Esophagus muscularis mucosa (tissue), 4 donors: Measurements from ENCODE around the gene MCF2L. TPM values are rescaled to one million over a fixed set of nuclear protein-coding genes. Genes with fewer than 3 reads are reported as not detected.

Experiments
- DNase-seq: peaks from one replicate; pipeline ENCODE4 v3.0.0-alpha.2; 2017; ENCODE audit errors: extremely low spot score
- H3K27ac ChIP-seq, 4 donors: fragments of 200-600 bp; sonication (generic); replicated peaks in 1 of 4; 1 replicate in 3 of 4; 2 replicates in 1 of 4; pipeline ENCODE4 v1.5.1; 2016 to 2019; ENCODE audit warnings: mild to moderate bottlenecking in 1 of 4
- H3K27me3 ChIP-seq, 4 donors: fragments of 200-600 bp; sonication (generic); one replicate each; pipeline versions ENCODE4 v1.5.1 to v1.6.0; 2016 to 2019
- H3K36me3 ChIP-seq, 4 donors: fragments of 200-600 bp; sonication (generic); one replicate each; pipeline ENCODE4 v1.5.1; 2016 to 2019
- H3K4me1 ChIP-seq, 4 donors: fragments of 200-600 bp; sonication (generic); one replicate each; pipeline ENCODE4 v1.5.1; 2016 to 2019
- H3K4me3 ChIP-seq, 4 donors: fragments of 200-600 bp; sonication (generic); 1 replicate in 2 of 4; 2 replicates in 2 of 4; pipeline ENCODE4 v1.5.1; 2016 to 2019; ENCODE audit warnings: mild to moderate bottlenecking in 4 of 4, moderate library complexity in 1 of 4
- H3K9me3 ChIP-seq, 4 donors: fragments of 200-600 bp; sonication (generic); 1 replicate in 3 of 4; 2 replicates in 1 of 4; pipeline ENCODE4 v1.5.1; 2016 to 2019
- CTCF ChIP-seq, 3 experiments: fragments of 200-600 bp in 2 of 3; fragments of 450-650 bp in 1 of 3; sonication (generic) in 2 of 3; IDR thresholded peaks; one replicate each; pipeline ENCODE4 v1.5.1; 2017 to 2019; ENCODE audit warnings: antibody characterized with exemption in 3 of 3, mild to moderate bottlenecking in 2 of 3, moderate library complexity in 1 of 3
- EP300 ChIP-seq: sonication (generic); formaldehyde crosslinking; IDR thresholded peaks from one replicate; pipeline ENCODE4 v1.6.1; 2017; ENCODE audit warnings: antibody characterized with exemption
- POLR2A ChIP-seq: fragments of 450-650 bp; IDR thresholded peaks from one replicate; pipeline ENCODE4 v1.6.1; 2017; ENCODE audit warnings: antibody characterized with exemption, moderate library complexity, mild to moderate bottlenecking, low read depth
- POLR2AphosphoS5 ChIP-seq, 2 donors: sonication (generic); formaldehyde crosslinking; IDR thresholded peaks; one replicate each; pipeline ENCODE4 v1.6.1; 2017; ENCODE audit warnings: antibody characterized with exemption in 2 of 2
- WGBS: methylation state at CpG from one replicate; pipeline ENCODE4 v1.1.5; 2018; 5-methylcytosine and 5-hydroxymethylcytosine counted together
- intact Hi-C: fragments of 100-400 bp; cut with DNase I; formaldehyde crosslinking; loops from one replicate; pipeline ENCODE4 v1.15.1; 2023
- total RNA-seq, 4 donors: library from RNA; depleted of rRNA; stranded (reverse); fragments of >200 nt; gene quantifications; one replicate each; pipeline versions ENCODE4 v1.1.0 to v1.2.1, GENCODE V29; 2016

The MCF2L gene
- total RNA-seq, 4 donors from 2014 or later = 14.5 to 38.6 (median 26.7) TPM

- H3K4me1 ChIP-seq = no peaks in the 10 kb centered on the region
- DNase-seq = no peak
- peaks cover 0 to 86% (median 17%) of the 10 kb centered on the region in 4 donors for H3K36me3 ChIP-seq
- intact Hi-C loops = no loop called here
- WGBS = 85% methylated on average over 21 of the region's 25 CpGs
- no peak overlapping the region for H3K4me3 ChIP-seq
- H3K9me3 ChIP-seq = no peaks in the 10 kb centered on the region
- peaks cover 0 to 51% (median 0%) of the 10 kb centered on the region in 4 donors for H3K27me3 ChIP-seq
- no peak overlapping the region for H3K27ac ChIP-seq
- TF ChIP-seq CTCF (IDR thresholded peaks at IDR 0.05) (no peak), POLR2AphosphoS5 (IDR thresholded peaks at IDR 0.05) (no peak), EP300 (no peak), POLR2A (no peak)
These were observed 124.0 kb downstream of the MCF2L start for GRCh38 chr13:113092776-113093579.

GRCh38 chr13:113093580-113094409 lies 124.8 kb downstream of the MCF2L start:
- Histone ChIP-seq H3K27ac (no peak overlapping the region), H3K4me3 (no peak overlapping the region), H3K9me3 (no peaks in the 10 kb centered on the region), H3K27me3 (peaks cover 0 to 45% (median 0%) of the 10 kb centered on the region in 4 donors), H3K4me1 (no peaks in the 10 kb centered on the region), H3K36me3 (peaks cover 0 to 85% (median 13%) of the 10 kb centered on the region in 4 donors)
- DNase-seq = no peak
- TF ChIP-seq CTCF (IDR thresholded peaks at IDR 0.05) (no peak), EP300 (no peak), POLR2AphosphoS5 (IDR thresholded peaks at IDR 0.05) (no peak), POLR2A (no peak)
- 79% methylated on average over 13 of the region's 29 CpGs for WGBS
- intact Hi-C loops = no loop called here

- peaks cover 0 to 80% (median 13%) of the 10 kb centered on the region in 4 donors for H3K36me3 ChIP-seq
- no peaks in the 10 kb centered on the region for H3K9me3 ChIP-seq
- DNase-seq = no peak
- 92% methylated on average over 2 of the region's 14 CpGs for WGBS
- intact Hi-C loops = no loop called here
- H3K27ac ChIP-seq = no peak overlapping the region
- peaks cover 0 to 44% (median 0%) of the 10 kb centered on the region in 4 donors for H3K27me3 ChIP-seq
- H3K4me3 ChIP-seq = no peak overlapping the region
- TF ChIP-seq POLR2AphosphoS5 (IDR thresholded peaks at IDR 0.05) (no peak), CTCF (IDR thresholded peaks at IDR 0.05) (no peak), POLR2A (no peak), EP300 (no peak)
- no peaks in the 10 kb centered on the region for H3K4me1 ChIP-seq
These were observed 125.4 kb downstream of the MCF2L start for GRCh38 chr13:113094410-113094800.

GRCh38 chr13:113095146-113096051 lies 126.4 kb downstream of the MCF2L start:
- DNase-seq = no peak
- H3K27me3 ChIP-seq = peaks cover 0 to 44% (median 0%) of the 10 kb centered on the region in 4 donors
- H3K4me3 ChIP-seq = no peak overlapping the region
- no peaks in the 10 kb centered on the region for H3K4me1 ChIP-seq
- H3K9me3 ChIP-seq = no peaks in the 10 kb centered on the region
- H3K27ac ChIP-seq = no peak overlapping the region
- peaks cover 0 to 70% (median 8%) of the 10 kb centered on the region in 4 donors for H3K36me3 ChIP-seq
- intact Hi-C loops = no loop called here
- whole genome bisulfite sequencing = 94% methylated on average over 23 of the region's 25 CpGs
- no peak for TF ChIP-seq CTCF (IDR thresholded peaks at IDR 0.05)
- no peak for TF ChIP-seq POLR2AphosphoS5 (IDR thresholded peaks at IDR 0.05)
- no peak for TF ChIP-seq POLR2A
- TF ChIP-seq EP300 = no peak
